Skeletal muscle tissue (tissue), 4 donors: ENCODE results near the gene EPS8L1. TPM values are rescaled to one million over a fixed set of nuclear protein-coding genes. Genes with fewer than 3 reads are reported as not detected.
A peak's percentile ranks its signal among the peaks of the same experiment; 100 is the strongest.

Experiments
- H3K27ac ChIP-seq: one replicate; pipeline ENCODE4 v1.7.0; 2013; ENCODE audit warnings: mild to moderate bottlenecking, low read depth, low read length, inconsistent platforms
- H3K27me3 ChIP-seq, 3 donors: one replicate each; pipeline ENCODE4 v1.7.0; 2013; ENCODE audit warnings: low read length in 3 of 3; ENCODE audit not compliant: control insufficient read depth in 3 of 3, insufficient read depth in 3 of 3
- H3K36me3 ChIP-seq, 3 donors: one replicate each; pipeline ENCODE4 v1.7.0; 2013; ENCODE audit warnings: low read length in 3 of 3; ENCODE audit not compliant: control insufficient read depth in 3 of 3, insufficient read depth in 3 of 3
- H3K4me1 ChIP-seq, 3 donors: one replicate each; pipeline ENCODE4 v1.7.0; 2013; ENCODE audit warnings: low read length in 3 of 3, mild to moderate bottlenecking in 3 of 3; ENCODE audit not compliant: control insufficient read depth in 3 of 3, insufficient read depth in 3 of 3
- H3K4me3 ChIP-seq, 3 donors: one replicate each; pipeline ENCODE4 v1.7.0; 2013; ENCODE audit warnings: low read length in 3 of 3
- H3K9ac ChIP-seq, 3 donors: one replicate each; pipeline ENCODE4 v1.7.0; 2013; ENCODE audit warnings: low read length in 3 of 3, mild to moderate bottlenecking in 3 of 3, moderate library complexity in 2 of 3, low read depth in 1 of 3
- H3K9me3 ChIP-seq, 3 donors: one replicate each; pipeline ENCODE4 v1.7.0; 2013; ENCODE audit warnings: low read length in 3 of 3; ENCODE audit not compliant: control insufficient read depth in 3 of 3
- total RNA-seq: library from RNA; depleted of rRNA; stranded (reverse); fragments of >200 nt; gene quantifications from one replicate; pipeline ENCODE4 v1.2.3, GENCODE V29; 2014
- donor health status: Osteomylitis.

EPS8L1 gene
- total RNA-seq, 1 donor from 2014 or later: 1.0 TPM

GRCh38 chr19:55078996-55079395, 3.3 kb downstream of the EPS8L1 start:
- H3K27ac ChIP-seq: no peak overlapping the region
- H3K36me3 ChIP-seq: no peaks in the 10 kb centered on the region
- H3K4me3 ChIP-seq: no peak overlapping the region
- no peak overlapping the region for H3K9ac ChIP-seq
- peaks cover 10 to 16% (median 15%) of the 10 kb centered on the region in 3 donors for H3K4me1 ChIP-seq
- H3K27me3 ChIP-seq: peaks cover 60 to 70% (median 60%) of the 10 kb centered on the region in 3 donors
- no peaks in the 10 kb centered on the region for H3K9me3 ChIP-seq

GRCh38 chr19:55079400-55080038, 3.9 kb downstream of the EPS8L1 start:
- H3K27me3 ChIP-seq: peaks cover 63 to 75% (median 65%) of the 10 kb centered on the region in 3 donors

GRCh38 chr19:55080121-55080967, 4.7 kb downstream of the EPS8L1 start:
- Histone ChIP-seq H3K27me3 (peaks cover 65 to 77% (median 68%) of the 10 kb centered on the region in 3 donors), H3K9ac (peak overlapping the region in 2 of 3 donors; percentile 32 to 33), H3K4me1 (peaks cover 10 to 16% (median 15%) of the 10 kb centered on the region in 3 donors), H3K27ac (no peak overlapping the region), H3K36me3 (no peaks in the 10 kb centered on the region), H3K9me3 (no peaks in the 10 kb centered on the region), H3K4me3 (peak overlapping the region; percentile 35 to 59 (median 54))

More at GRCh38 chr19:55079400-55080038, 3.9 kb downstream of the EPS8L1 start:
- Histone ChIP-seq H3K4me3 (no peak overlapping the region), H3K27ac (no peak overlapping the region), H3K9me3 (no peaks in the 10 kb centered on the region), H3K36me3 (no peaks in the 10 kb centered on the region), H3K9ac (no peak overlapping the region), H3K4me1 (peaks cover 10 to 16% (median 15%) of the 10 kb centered on the region in 3 donors)

GRCh38 chr19:55080968-55081769, 5.5 kb downstream of the EPS8L1 start:
- H3K4me3 ChIP-seq: peak overlapping the region; percentile 49 to 59 (median 54)
- peaks cover 10 to 16% (median 15%) of the 10 kb centered on the region in 3 donors for H3K4me1 ChIP-seq
- no peak overlapping the region for H3K27ac ChIP-seq
- H3K9me3 ChIP-seq: no peaks in the 10 kb centered on the region
- peaks cover 71 to 81% (median 75%) of the 10 kb centered on the region in 3 donors for H3K27me3 ChIP-seq
- H3K9ac ChIP-seq: peak overlapping the region in 2 of 3 donors; percentile 32 to 33
- no peaks in the 10 kb centered on the region for H3K36me3 ChIP-seq

- peak overlapping the region in 1 of 3 donors; percentile 13 for H3K4me3 ChIP-seq
Observed at GRCh38 chr19:55081770-55082019, 6.0 kb downstream of the EPS8L1 start.

GRCh38 chr19:55082020-55082851, 6.6 kb downstream of the EPS8L1 start:
- Histone ChIP-seq H3K4me3 (peak overlapping the region in 1 of 3 donors; percentile 13), H3K27ac (no peak overlapping the region), H3K27me3 (peaks cover 71 to 81% (median 74%) of the 10 kb centered on the region in 3 donors), H3K4me1 (peaks cover 13 to 23% (median 22%) of the 10 kb centered on the region in 3 donors), H3K9ac (no peak overlapping the region), H3K9me3 (no peaks in the 10 kb centered on the region), H3K36me3 (no peaks in the 10 kb centered on the region)

More at GRCh38 chr19:55081770-55082019, 6.0 kb downstream of the EPS8L1 start:
- H3K4me1 ChIP-seq: peaks cover 10 to 18% (median 17%) of the 10 kb centered on the region in 3 donors
- H3K9me3 ChIP-seq: no peaks in the 10 kb centered on the region
- no peak overlapping the region for H3K9ac ChIP-seq
- H3K27me3 ChIP-seq: peaks cover 70 to 81% (median 73%) of the 10 kb centered on the region in 3 donors
- H3K36me3 ChIP-seq: no peaks in the 10 kb centered on the region
- no peak overlapping the region for H3K27ac ChIP-seq

- H3K4me1 ChIP-seq: peaks cover 23 to 33% (median 32%) of the 10 kb centered on the region in 3 donors
- peaks cover 80 to 90% (median 84%) of the 10 kb centered on the region in 3 donors for H3K27me3 ChIP-seq
Observed at GRCh38 chr19:55083004-55083850, 7.6 kb downstream of the EPS8L1 start.

GRCh38 chr19:55084416-55084815, 8.7 kb downstream of the EPS8L1 start:
- no peak overlapping the region for H3K27ac ChIP-seq
- no peaks in the 10 kb centered on the region for H3K36me3 ChIP-seq
- H3K27me3 ChIP-seq: peaks cover 79 to 86% (median 79%) of the 10 kb centered on the region in 3 donors
- H3K4me3 ChIP-seq: no peak overlapping the region
- no peaks in the 10 kb centered on the region for H3K9me3 ChIP-seq
- no peak overlapping the region for H3K9ac ChIP-seq
- peaks cover 25 to 38% (median 36%) of the 10 kb centered on the region in 3 donors for H3K4me1 ChIP-seq

More at GRCh38 chr19:55083004-55083850, 7.6 kb downstream of the EPS8L1 start:
- H3K9ac ChIP-seq: no peak overlapping the region
- no peaks in the 10 kb centered on the region for H3K9me3 ChIP-seq
- no peak overlapping the region for H3K27ac ChIP-seq
- no peak overlapping the region for H3K4me3 ChIP-seq
- no peaks in the 10 kb centered on the region for H3K36me3 ChIP-seq
